CD14-positive monocyte (primary cell): ENCODE data around the gene CPEB2. TPM values are rescaled to one million over a fixed set of nuclear protein-coding genes. Genes with fewer than 3 reads are reported as not detected.

ENCODE experiments used
- DNase-seq, 3 donors: peaks; one replicate each; pipeline ENCODE4 v3.0.0-alpha.2; 2011 to 2022
- H2AFZ ChIP-seq: 2 replicates; pipeline ENCODE4 v1.6.0; 2012; ENCODE audit warnings: mild to moderate bottlenecking, low read depth, low read length, inconsistent platforms; ENCODE audit not compliant: insufficient read depth, poor library complexity, severe bottlenecking
- H3K27ac ChIP-seq, 2 donors: 1 replicate in 1 of 2; 2 replicates in 1 of 2; pipeline ENCODE4 v1.5.1; 2012 to 2013; ENCODE audit warnings: low read length in 2 of 2, control low read depth in 1 of 2, inconsistent platforms in 1 of 2, low read depth in 1 of 2, mild to moderate bottlenecking in 1 of 2
- H3K27me3 ChIP-seq, 2 donors: one replicate each; pipeline versions ENCODE4 v1.6.0 to v1.6.1; 2011 to 2013; ENCODE audit warnings: low read length in 2 of 2; ENCODE audit not compliant: control insufficient read depth in 2 of 2, insufficient read depth in 2 of 2
- H3K36me3 ChIP-seq, 2 donors: replicated peaks in 1 of 2; 1 replicate in 1 of 2; 2 replicates in 1 of 2; pipeline versions ENCODE4 v1.5.1 to v1.6.1; 2012 to 2013; ENCODE audit warnings: low read length in 2 of 2, control low read depth in 1 of 2, inconsistent platforms in 1 of 2, mild to moderate bottlenecking in 1 of 2; ENCODE audit not compliant: insufficient read depth in 2 of 2, control insufficient read depth in 1 of 2
- H3K4me1 ChIP-seq, 2 donors: 1 replicate in 1 of 2; 2 replicates in 1 of 2; pipeline versions ENCODE4 v1.5.1 to v1.6.1; 2012 to 2013; ENCODE audit warnings: low read length in 2 of 2, control low read depth in 1 of 2, inconsistent platforms in 1 of 2, mild to moderate bottlenecking in 1 of 2, moderate library complexity in 1 of 2; ENCODE audit not compliant: insufficient read depth in 2 of 2, control insufficient read depth in 1 of 2
- H3K4me2 ChIP-seq: replicated peaks from 2 replicates; pipeline ENCODE3; 2012; ENCODE audit warnings: low read length, moderate library complexity, mild to moderate bottlenecking; ENCODE audit not compliant: poor library complexity, severe bottlenecking; ENCODE audit errors: extremely low read depth
- H3K4me3 ChIP-seq, 3 experiments: fragments of 200-600 bp in 1 of 3; sonication (generic) in 1 of 3; replicated peaks in 1 of 3; 1 replicate in 2 of 3; 2 replicates in 1 of 3; pipeline ENCODE4 v1.5.1; 2011 to 2013; ENCODE audit warnings: low read length in 3 of 3, mild to moderate bottlenecking in 3 of 3, control low read depth in 2 of 3, low read depth in 2 of 3, inconsistent platforms in 1 of 3, moderate library complexity in 1 of 3
- H3K79me2 ChIP-seq: 2 replicates; pipeline ENCODE4 v1.6.0; 2012; ENCODE audit warnings: mild to moderate bottlenecking, control low read depth, inconsistent platforms, low read length, moderate library complexity; ENCODE audit not compliant: insufficient read depth
- H3K9ac ChIP-seq: 2 replicates; pipeline ENCODE4 v1.6.0; 2017; ENCODE audit warnings: low read length, mild to moderate bottlenecking; ENCODE audit not compliant: insufficient read depth, poor library complexity, severe bottlenecking
- H3K9me3 ChIP-seq, 2 donors: replicated peaks in 1 of 2; 1 replicate in 1 of 2; 2 replicates in 1 of 2; pipeline versions ENCODE4 v1.5.1 to v1.6.1; 2012 to 2013; ENCODE audit warnings: low read length in 2 of 2, control low read depth in 1 of 2; ENCODE audit not compliant: control insufficient read depth in 1 of 2, insufficient read depth in 1 of 2
- H4K20me1 ChIP-seq: 2 replicates; pipeline ENCODE4 v1.6.0; 2012; ENCODE audit warnings: mild to moderate bottlenecking, low read length, control low read depth, moderate library complexity; ENCODE audit not compliant: insufficient read depth
- H3K27ac Mint-ChIP-seq, 7 donors: one replicate each; pipeline ENCODE4 v1.8.0; 2020; ENCODE audit warnings: mild to moderate bottlenecking in 7 of 7, mixed read lengths in 7 of 7, moderate library complexity in 6 of 7, inconsistent platforms in 2 of 7
- H3K27me3 Mint-ChIP-seq, 3 donors: one replicate each; pipeline ENCODE4 v1.8.0; 2021 to 2022; ENCODE audit warnings: low read depth in 3 of 3, mild to moderate bottlenecking in 3 of 3, mixed read lengths in 3 of 3, moderate library complexity in 3 of 3, inconsistent platforms in 1 of 3
- H3K36me3 Mint-ChIP-seq, 2 donors: one replicate each; pipeline ENCODE4 v1.8.0; 2020; ENCODE audit warnings: mixed read lengths in 2 of 2, inconsistent platforms in 1 of 2, mild to moderate bottlenecking in 1 of 2
- H3K4me1 Mint-ChIP-seq: one replicate; pipeline ENCODE4 v1.8.0; 2020; ENCODE audit warnings: mild to moderate bottlenecking, mixed read lengths
- H3K4me3 Mint-ChIP-seq, 2 donors: one replicate each; pipeline ENCODE4 v1.8.0; 2020; ENCODE audit warnings: mild to moderate bottlenecking in 2 of 2, mixed read lengths in 2 of 2, moderate library complexity in 1 of 2
- H3K9me3 Mint-ChIP-seq, 7 donors: one replicate each; pipeline ENCODE4 v1.8.0; 2020 to 2022; ENCODE audit warnings: mixed read lengths in 7 of 7, mild to moderate bottlenecking in 6 of 7, moderate library complexity in 6 of 7, inconsistent platforms in 2 of 7
- WGBS: methylation state at CpG from one replicate; pipeline ENCODE4 v1.1.5; 2013; ENCODE audit warnings: missing lambda C conversion rate; ENCODE audit not compliant: insufficient coverage; 5-methylcytosine and 5-hydroxymethylcytosine counted together
- intact Hi-C, 2 donors: fragments of 100-400 bp; cut with micrococcal nuclease; formaldehyde crosslinking; loops; one replicate each; pipeline versions ENCODE4 v1.15.0 to v1.15.1; 2023
- polyA minus RNA-seq: library from RNA; depleted of rRNA, polyadenylated mRNA; stranded (reverse); fragments of >200 nt; gene quantifications from 2 replicates; pipeline ENCODE4 v1.2.3, GENCODE V29; 2012
- polyA plus RNA-seq, 3 donors: library from polyadenylated mRNA; depleted of rRNA in 1 of 3; unstranded in 2 of 3; stranded (reverse) in 1 of 3; fragments of 300-500 nt in 2 of 3; fragments of >200 nt in 1 of 3; fragmentation: Illumina TruSeq in 2 of 3; gene quantifications; 1 replicate in 2 of 3; 2 replicates in 1 of 3; pipeline ENCODE4 v1.2.3, GENCODE V29; 2012 to 2021
- total RNA-seq, 12 experiments: library from RNA in 1 of 12; stranded (reverse) in 1 of 12; fragments of 120-200 nt in 1 of 12; gene quantifications; one replicate each; pipeline ENCODE4 v1.2.4 and lab custom pipeline; 2013 to 2026; ENCODE audit warnings: mixed read lengths in 6 of 12, inconsistent platforms in 1 of 12
- TF ChIP-seq, protein P1 (sequence below): fragments of 200-600 bp; IDR thresholded peaks from one replicate; pipeline ENCODE4 v1.8.0; 2022; ENCODE audit warnings: antibody characterized with exemption, mild to moderate bottlenecking

The CPEB2 gene
- total RNA-seq (2013): 10.3 TPM
- polyA plus RNA-seq (1 to 10 TPM; 1.6 to 8.2 (median 1.7) TPM), polyA minus RNA-seq (6.9 and 7.9 TPM in 2 replicates), total RNA-seq (lab: John Stamatoyannopoulos, UW) (61.4 to 132 (median 76.0) reads per million in 11 experiments)

DNA sequence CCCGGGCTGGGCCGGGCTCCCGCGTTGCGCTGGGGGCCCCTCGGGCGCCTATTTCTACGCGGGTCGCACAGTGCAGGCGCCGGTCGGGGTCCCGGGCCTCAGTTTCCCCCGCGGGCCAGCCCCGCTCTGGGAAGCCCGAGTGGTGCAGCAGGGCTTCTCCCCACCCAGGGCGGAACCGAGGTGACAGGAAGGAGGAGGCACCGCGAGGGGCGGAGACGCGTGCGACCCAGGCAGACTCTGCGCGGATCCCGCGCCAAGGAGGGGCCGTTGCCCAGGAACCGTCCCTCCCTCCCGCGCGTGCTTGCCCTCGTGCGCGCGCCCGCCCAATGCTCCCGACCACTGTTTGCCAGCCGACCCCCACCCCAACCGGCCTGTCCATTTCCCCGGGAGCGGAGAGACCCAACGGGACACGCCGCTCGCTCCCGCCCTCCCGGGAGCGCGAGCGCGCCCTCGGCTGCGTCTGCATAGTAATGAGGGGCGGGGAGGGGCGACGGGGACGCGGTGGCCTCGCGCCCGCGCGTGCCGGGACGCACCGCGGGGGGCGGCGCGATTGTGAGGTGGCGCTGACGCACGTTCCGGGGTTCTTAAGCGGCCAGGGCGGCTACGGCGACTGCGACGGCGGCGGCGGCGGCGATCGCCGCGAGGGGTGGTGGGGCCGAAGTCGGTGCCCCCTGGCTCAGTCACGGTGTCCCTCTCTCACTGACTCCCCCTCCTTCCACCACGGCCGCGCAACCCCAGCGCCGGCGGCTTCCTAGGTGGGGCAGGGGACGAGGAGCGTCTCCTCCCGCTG lies at the start of gene CPEB2:
Gene CPEB2 (plus strand): TSS at position 613 of the 790 bp plus-strand sequence. CDS start 193 bp downstream, outside the sequence.
- Mint-ChIP-seq H3K4me3 (peak within 1 kb of the TSS; percentile 90 to 93), H3K9me3 (peaks cover 0 to 3% (median 0%) of the 10 kb centered on the region in 7 donors), H3K4me1 (peaks cover 24% of the 10 kb centered on the region), H3K27ac (peak within 1 kb of the TSS; percentile 95 to 98 (median 97)), H3K27me3 (peaks cover 0 to 4% (median 0%) of the 10 kb centered on the region in 3 donors), H3K36me3 (peaks cover under 1 to 2% of the 10 kb centered on the region in 2 donors)
- Histone ChIP-seq H3K79me2 (peaks cover 32% of the 10 kb centered on the region), H3K4me3 (peak within 1 kb of the TSS; percentile 70 to 98 (median 95)), H3K9ac (peak within 1 kb of the TSS; percentile 99), H2AFZ (peak within 1 kb of the TSS; percentile 83), H3K36me3 (peaks cover under 1 to 1% of the 10 kb centered on the region in 2 donors), H3K4me1 (peaks cover 8 to 18% of the 10 kb centered on the region in 2 donors), H3K4me2 (peak within 1 kb of the TSS; percentile 92), H3K27me3 (no peaks in the 10 kb centered on the region), H4K20me1 (peaks cover 23% of the 10 kb centered on the region), H3K27ac (peak within 1 kb of the TSS; percentile 99 to 100), H3K9me3 (no peaks in the 10 kb centered on the region)
- WGBS: under 1% methylated on average over 96 of the region's 104 CpGs
- intact Hi-C loops: loop anchor here (5.0 to 10.0 kb wide), 6 partner anchors 125 to 1517 kb away; partner anchors contain the start of genes BOD1L1 (in 2 of the 2), BST1 (in 1 of the 2), FBXL5 (in 1 of the 2) and RAB28 (in 1 of the 2)
- TF ChIP-seq, protein P1, sequence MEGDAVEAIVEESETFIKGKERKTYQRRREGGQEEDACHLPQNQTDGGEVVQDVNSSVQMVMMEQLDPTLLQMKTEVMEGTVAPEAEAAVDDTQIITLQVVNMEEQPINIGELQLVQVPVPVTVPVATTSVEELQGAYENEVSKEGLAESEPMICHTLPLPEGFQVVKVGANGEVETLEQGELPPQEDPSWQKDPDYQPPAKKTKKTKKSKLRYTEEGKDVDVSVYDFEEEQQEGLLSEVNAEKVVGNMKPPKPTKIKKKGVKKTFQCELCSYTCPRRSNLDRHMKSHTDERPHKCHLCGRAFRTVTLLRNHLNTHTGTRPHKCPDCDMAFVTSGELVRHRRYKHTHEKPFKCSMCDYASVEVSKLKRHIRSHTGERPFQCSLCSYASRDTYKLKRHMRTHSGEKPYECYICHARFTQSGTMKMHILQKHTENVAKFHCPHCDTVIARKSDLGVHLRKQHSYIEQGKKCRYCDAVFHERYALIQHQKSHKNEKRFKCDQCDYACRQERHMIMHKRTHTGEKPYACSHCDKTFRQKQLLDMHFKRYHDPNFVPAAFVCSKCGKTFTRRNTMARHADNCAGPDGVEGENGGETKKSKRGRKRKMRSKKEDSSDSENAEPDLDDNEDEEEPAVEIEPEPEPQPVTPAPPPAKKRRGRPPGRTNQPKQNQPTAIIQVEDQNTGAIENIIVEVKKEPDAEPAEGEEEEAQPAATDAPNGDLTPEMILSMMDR: no peak
- DNase-seq: peak; percentile 87 to 92 (median 91)

DNA sequence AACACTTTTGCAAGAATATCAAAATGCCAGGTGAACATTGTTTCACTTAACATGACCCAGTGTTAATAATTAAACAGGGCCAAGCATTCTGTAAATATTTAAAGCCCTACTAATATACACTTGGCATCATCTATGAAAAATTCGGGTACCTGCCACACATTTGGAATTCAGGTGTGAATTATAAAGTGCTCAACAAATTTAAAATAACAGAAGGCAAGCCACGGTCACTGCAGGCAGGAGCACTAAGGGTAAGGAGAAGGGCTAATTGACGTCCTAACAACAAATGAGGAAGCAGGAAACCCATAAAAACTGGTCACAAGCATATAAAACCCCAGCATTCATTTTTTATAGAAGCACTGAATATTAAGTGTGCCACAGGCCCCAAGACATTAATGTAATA lies 43.8 kb upstream of the CPEB2 start:
- Histone ChIP-seq H3K4me1 (no peaks in the 10 kb centered on the region), H3K9ac (no peak overlapping the region), H3K9me3 (no peaks in the 10 kb centered on the region), H3K36me3 (no peaks in the 10 kb centered on the region), H4K20me1 (no peaks in the 10 kb centered on the region), H3K4me3 (no peak overlapping the region), H2AFZ (no peak overlapping the region), H3K27me3 (no peaks in the 10 kb centered on the region), H3K4me2 (no peak overlapping the region), H3K27ac (no peak overlapping the region), H3K79me2 (no peaks in the 10 kb centered on the region)
- no peak for DNase-seq
- Mint-ChIP-seq H3K27me3 (no peaks in the 10 kb centered on the region), H3K9me3 (peaks cover 0 to 9% (median 4%) of the 10 kb centered on the region in 7 donors), H3K4me3 (no peak overlapping the region), H3K27ac (no peak overlapping the region), H3K4me1 (no peaks in the 10 kb centered on the region), H3K36me3 (no peaks in the 10 kb centered on the region)
- WGBS: no CpG with 5 or more reads among the region's 3 CpGs
- intact Hi-C loops: no loop called here
- TF ChIP-seq, protein P1: no peak
